NCI-H82 (cell line): ENCODE measurements around the gene CSHL1.

ENCODE experiments used
- DNase-seq: peaks from one replicate; lab custom pipeline; 2025; lab: John Stamatoyannopoulos, UW

CSHL1 gene

GRCh38 chr17:63911041-63911635, at the start of gene CSHL1:
TSS of gene CSHL1 (minus strand) at chr17:63911258. CDS start at chr17:63911196, 62 bp downstream.
- no peak for DNase-seq

GRCh38 chr17:63960430-63960829, 49.4 kb upstream of the CSHL1 start:
- peak; percentile 61 for DNase-seq

GRCh38 chr17:63960006-63960405, 48.9 kb upstream of the CSHL1 start:
- no peak for DNase-seq

- DNase-seq = no peak
Measured at GRCh38 chr17:63956296-63956920, 45.4 kb upstream of the CSHL1 start.

GRCh38 chr17:63955791-63956190, 44.7 kb upstream of the CSHL1 start:
- DNase-seq = no peak

- DNase-seq = no peak
Measured at GRCh38 chr17:63955232-63955631, 44.2 kb upstream of the CSHL1 start.

GRCh38 chr17:63954402-63955063, 43.5 kb upstream of the CSHL1 start:
- DNase-seq = no peak

GRCh38 chr17:63950940-63951907, 40.2 kb upstream of the CSHL1 start:
- DNase-seq = peak; percentile 45

- no peak for DNase-seq
Measured at GRCh38 chr17:63949576-63950250, 38.7 kb upstream of the CSHL1 start.

GRCh38 chr17:63948521-63948920, 37.5 kb upstream of the CSHL1 start:
- no peak for DNase-seq

GRCh38 chr17:63947711-63948330, 36.8 kb upstream of the CSHL1 start:
- no peak for DNase-seq

- DNase-seq = peak; percentile 86
Measured at GRCh38 chr17:63946440-63947363, 35.6 kb upstream of the CSHL1 start.

- no peak for DNase-seq
Measured at GRCh38 chr17:63945784-63946439, 34.9 kb upstream of the CSHL1 start.

GRCh38 chr17:63944736-63945499, 33.9 kb upstream of the CSHL1 start:
- DNase-seq = no peak

GRCh38 chr17:63943745-63944144, 32.7 kb upstream of the CSHL1 start:
- DNase-seq = no peak

GRCh38 chr17:63942309-63942985, 31.4 kb upstream of the CSHL1 start:
- DNase-seq = no peak

GRCh38 chr17:63941751-63942150, 30.7 kb upstream of the CSHL1 start:
- no peak for DNase-seq

GRCh38 chr17:63941162-63941561, 30.1 kb upstream of the CSHL1 start:
- DNase-seq = no peak
